ENCODE data around the gene PNCK.

GRCh38 chrX:153621949-153622598 is 51.5 kb downstream of the PNCK start:
- TF ChIP-seq POLR2A (IDR thresholded peaks at IDR 0.05) = no peak
- no peak for TF ChIP-seq CTCF (IDR thresholded peaks at IDR 0.05)
- TF ChIP-seq EP300 (IDR thresholded peaks at IDR 0.05) = no peak
